Activated naive CD4-positive, alpha-beta T cell treated with anti-CD3 and anti-CD28 coated beads, Interleukin-2, amount 50 U/mL, for 72 hours (primary cell): ENCODE results near the gene ZNF474. TPM values are rescaled to one million over a fixed set of nuclear protein-coding genes. Genes with fewer than 3 reads are reported as not detected.

Source experiments
- ATAC-seq, 2 donors: fragments of 150-1000 bp; cut with Tn5 transposase; 2 replicates each; pipeline ENCODE4 v1.10.0; 2021; ENCODE audit warnings: mild to moderate bottlenecking in 2 of 2, moderate library complexity in 2 of 2
- DNase-seq, 2 donors: peaks; one replicate each; pipeline ENCODE4 v3.0.0; 2021 to 2022; ENCODE audit warnings: low spot score in 2 of 2
- H3K27ac Mint-ChIP-seq, 2 donors: one replicate each; pipeline ENCODE4 v1.8.0; 2022; ENCODE audit warnings: mild to moderate bottlenecking in 2 of 2, mixed read lengths in 2 of 2
- H3K36me3 Mint-ChIP-seq, 2 donors: one replicate each; pipeline ENCODE4 v1.8.0; 2022; ENCODE audit warnings: mixed read lengths in 2 of 2
- H3K9me3 Mint-ChIP-seq, 2 donors: one replicate each; pipeline ENCODE4 v1.8.0; 2022; ENCODE audit warnings: mixed read lengths in 2 of 2
- total RNA-seq, 2 donors: library from RNA; stranded (reverse); gene quantifications; one replicate each; pipeline ENCODE4 v1.2.3, GENCODE V29; 2022

The ZNF474 gene
- total RNA-seq, 2 donors from 2014 or later, result 0.12 TPM; not detected in 1

- ATAC-seq (no peak), DNase-seq (no peak)
- peaks cover 0 to 4% of the 10 kb centered on the region in 2 donors for H3K9me3 Mint-ChIP-seq
These were observed 34.7 kb downstream of the ZNF474 start for GRCh38 chr5:122164070-122164435.

DNA sequence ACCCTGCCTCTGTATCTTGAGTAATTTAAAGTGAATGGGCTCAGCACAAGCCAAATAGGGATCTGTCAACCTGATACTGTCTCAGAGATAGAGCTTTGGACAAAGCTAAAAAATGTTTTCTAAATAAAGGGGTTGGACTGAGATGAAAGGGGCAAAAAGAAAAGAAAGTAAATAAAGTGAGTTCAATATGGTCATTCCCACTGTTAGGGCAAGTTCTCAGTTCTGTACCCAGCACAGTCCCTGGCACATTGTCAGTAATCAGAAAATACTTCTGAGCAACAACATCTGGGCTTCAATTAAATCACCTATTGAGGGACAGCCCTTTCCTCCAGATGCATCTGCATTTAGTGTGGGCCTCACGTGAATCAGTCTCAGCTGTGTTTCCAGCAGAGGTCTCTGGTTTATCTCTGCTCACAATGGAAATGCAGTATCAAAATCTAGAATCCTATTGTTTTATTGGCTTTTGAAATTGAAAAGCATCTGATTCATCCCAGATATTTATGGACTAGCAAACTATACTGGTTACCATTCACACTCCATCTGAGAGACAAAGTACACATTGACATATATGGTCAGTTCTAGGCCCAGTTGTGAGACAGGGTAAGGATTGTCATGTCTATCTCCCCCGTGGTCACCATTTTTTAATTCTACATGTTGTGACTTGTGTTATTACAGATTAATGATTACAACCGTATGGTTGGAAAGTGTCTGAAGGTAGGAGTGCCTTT, 35.6 kb downstream of the ZNF474 start:
- Mint-ChIP-seq H3K27ac (no peak overlapping the region), H3K36me3 (peaks cover 0 to 4% of the 10 kb centered on the region in 2 donors), H3K9me3 (peaks cover 0 to 4% of the 10 kb centered on the region in 2 donors)
- no peak for DNase-seq
- no peak for ATAC-seq

More at GRCh38 chr5:122164070-122164435, 34.7 kb downstream of the ZNF474 start:
- Mint-ChIP-seq H3K27ac (no peak overlapping the region), H3K36me3 (peaks cover 0 to 4% of the 10 kb centered on the region in 2 donors)

GRCh38 chr5:122165559-122166078, 36.3 kb downstream of the ZNF474 start:
- DNase-seq, result no peak
- no peak for ATAC-seq
- Mint-ChIP-seq H3K27ac (no peak overlapping the region), H3K9me3 (peaks cover 0 to 4% of the 10 kb centered on the region in 2 donors), H3K36me3 (peaks cover 0 to 4% of the 10 kb centered on the region in 2 donors)

DNA sequence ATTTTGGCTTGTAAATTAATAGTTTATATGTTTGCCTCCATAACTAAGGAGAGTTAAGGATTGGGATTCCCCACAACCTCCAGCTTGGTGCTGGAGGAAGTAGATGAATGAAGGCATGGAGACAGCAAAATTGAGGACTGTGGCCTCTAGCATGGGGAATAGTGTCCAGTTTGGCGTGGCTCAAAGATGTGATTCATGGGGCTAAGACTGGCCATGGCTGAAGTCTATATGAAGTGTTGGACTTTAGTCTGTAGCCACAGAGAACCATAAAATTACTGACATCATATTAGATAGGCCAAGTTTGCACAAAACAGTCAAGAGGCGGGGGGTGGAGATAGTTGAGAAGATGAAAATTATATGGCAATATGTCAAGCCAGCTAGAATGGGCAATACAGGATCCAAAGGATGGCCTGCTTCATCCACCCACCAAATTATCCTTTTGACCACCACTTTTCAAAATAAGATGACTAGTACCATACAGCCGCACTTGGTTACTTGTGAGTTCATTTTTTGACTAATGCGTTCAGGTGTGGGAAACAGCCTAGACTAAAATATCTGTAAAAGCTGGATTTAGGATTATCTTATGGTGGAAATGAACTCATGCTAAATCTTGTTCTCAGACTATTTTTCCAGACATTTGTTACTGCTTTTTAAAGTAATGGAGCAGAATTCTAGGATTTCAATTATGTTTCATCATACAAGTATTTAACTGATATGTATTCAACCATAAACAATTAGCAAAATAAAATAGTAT, 40.2 kb downstream of the ZNF474 start:
- Mint-ChIP-seq H3K27ac (no peak overlapping the region), H3K9me3 (peaks cover 0 to 4% of the 10 kb centered on the region in 2 donors), H3K36me3 (peaks cover 0 to 4% of the 10 kb centered on the region in 2 donors)
- ATAC-seq (no peak), DNase-seq (no peak)

DNA sequence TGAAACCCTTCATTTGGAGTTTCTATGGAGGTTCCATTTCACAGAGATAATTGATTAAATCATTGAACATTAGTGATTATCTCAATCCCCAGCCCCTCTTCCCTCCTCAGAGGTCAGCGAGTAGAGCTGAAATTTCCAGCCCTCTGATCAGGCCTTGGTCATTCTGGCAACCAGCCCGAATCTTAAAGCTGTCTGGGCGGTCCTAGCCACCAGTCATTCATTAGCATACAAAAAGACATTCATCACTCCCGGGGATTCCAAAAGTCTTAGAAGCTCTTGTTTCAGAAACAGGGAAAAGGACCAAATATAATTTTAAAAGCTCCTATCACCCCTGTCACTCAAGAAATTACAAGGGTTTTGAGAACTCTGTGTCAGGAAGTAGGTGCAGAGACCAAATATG, 41.3 kb downstream of the ZNF474 start:
- Mint-ChIP-seq H3K36me3 (peaks cover 0 to 4% of the 10 kb centered on the region in 2 donors), H3K27ac (no peak overlapping the region), H3K9me3 (peaks cover 0 to 4% of the 10 kb centered on the region in 2 donors)
- ATAC-seq, result no peak
- DNase-seq, result no peak

GRCh38 chr5:122172207-122172606, 42.9 kb downstream of the ZNF474 start:
- Mint-ChIP-seq H3K9me3 (peaks cover 0 to 4% of the 10 kb centered on the region in 2 donors), H3K27ac (no peak overlapping the region), H3K36me3 (peaks cover 0 to 4% of the 10 kb centered on the region in 2 donors)
- no peak for ATAC-seq
- no peak for DNase-seq

GRCh38 chr5:122173474-122174415, 44.4 kb downstream of the ZNF474 start:
- peaks cover 0 to 2% of the 10 kb centered on the region in 2 donors for H3K9me3 Mint-ChIP-seq
- DNase-seq (no peak), ATAC-seq (no peak)
- peaks cover 0 to 2% of the 10 kb centered on the region in 2 donors for H3K36me3 Mint-ChIP-seq
- no peak overlapping the region for H3K27ac Mint-ChIP-seq

DNA sequence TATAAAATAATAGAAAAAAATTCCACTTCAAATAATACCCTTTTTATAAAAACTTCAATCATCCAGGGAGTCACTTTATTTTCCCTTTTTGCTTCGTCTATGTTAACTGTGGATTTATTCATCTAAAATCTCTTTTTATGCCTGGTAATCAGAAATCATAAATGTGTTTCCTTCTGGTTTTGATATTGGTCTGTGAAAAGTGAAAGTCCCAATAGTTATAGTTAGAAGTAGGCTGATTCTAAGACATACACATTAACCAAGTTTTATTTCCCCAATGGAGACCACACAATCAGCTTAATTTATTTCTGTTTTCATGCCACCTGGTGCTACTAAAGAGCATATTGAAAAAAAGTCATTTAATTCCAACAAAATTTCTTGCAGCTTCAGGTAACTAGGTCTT, 45.7 kb downstream of the ZNF474 start:
- no peaks in the 10 kb centered on the region for H3K36me3 Mint-ChIP-seq

DNA sequence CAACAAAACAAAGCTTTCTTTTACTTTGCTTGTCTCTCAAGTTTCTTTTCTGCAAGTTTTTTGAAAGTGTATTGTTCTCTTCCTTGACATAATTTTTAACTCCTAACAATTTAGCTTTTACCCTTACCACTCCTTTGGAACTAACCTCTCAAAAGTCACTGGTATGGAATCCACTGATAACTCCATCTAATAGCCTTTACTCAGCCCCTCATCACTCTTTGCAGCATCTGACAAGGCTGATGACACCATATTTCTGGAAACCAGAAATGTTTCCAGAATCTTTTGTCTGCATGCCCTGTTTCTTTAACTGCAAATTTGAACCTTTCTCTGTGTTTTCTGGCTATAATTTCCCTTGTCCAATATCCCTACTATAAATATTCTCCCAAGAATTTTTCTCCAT, 46.5 kb downstream of the ZNF474 start:
- no peak overlapping the region for H3K27ac Mint-ChIP-seq
- H3K9me3 Mint-ChIP-seq, result peaks cover 0 to 7% of the 10 kb centered on the region in 2 donors
- DNase-seq (no peak), ATAC-seq (no peak)
- H3K36me3 Mint-ChIP-seq, result no peaks in the 10 kb centered on the region

More for the DNA sequence above, 45.7 kb downstream of the ZNF474 start:
- Mint-ChIP-seq H3K9me3 (peaks cover 0 to 7% of the 10 kb centered on the region in 2 donors), H3K27ac (no peak overlapping the region)
- DNase-seq (no peak), ATAC-seq (no peak)

DNA sequence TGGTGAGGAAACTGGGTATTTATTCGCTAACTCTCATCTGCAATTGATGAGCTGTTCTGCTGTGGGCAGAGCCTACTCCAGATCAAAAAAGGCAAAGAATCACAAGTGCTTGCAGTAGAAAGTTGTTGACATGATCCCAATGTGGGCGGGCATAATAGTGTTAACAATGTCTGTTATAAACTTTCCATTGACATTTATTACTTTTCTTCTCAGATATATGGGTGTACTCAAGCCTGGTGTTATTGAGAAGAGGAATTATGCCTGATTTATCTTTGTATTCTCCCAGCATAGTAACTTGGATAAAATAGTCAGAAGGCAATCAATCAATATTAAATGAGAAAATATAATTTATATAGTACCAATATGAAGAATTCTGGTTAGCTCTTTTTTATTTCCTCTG, 47.8 kb downstream of the ZNF474 start:
- no peaks in the 10 kb centered on the region for H3K36me3 Mint-ChIP-seq
- H3K27ac Mint-ChIP-seq, result no peak overlapping the region
- DNase-seq, result no peak

DNA sequence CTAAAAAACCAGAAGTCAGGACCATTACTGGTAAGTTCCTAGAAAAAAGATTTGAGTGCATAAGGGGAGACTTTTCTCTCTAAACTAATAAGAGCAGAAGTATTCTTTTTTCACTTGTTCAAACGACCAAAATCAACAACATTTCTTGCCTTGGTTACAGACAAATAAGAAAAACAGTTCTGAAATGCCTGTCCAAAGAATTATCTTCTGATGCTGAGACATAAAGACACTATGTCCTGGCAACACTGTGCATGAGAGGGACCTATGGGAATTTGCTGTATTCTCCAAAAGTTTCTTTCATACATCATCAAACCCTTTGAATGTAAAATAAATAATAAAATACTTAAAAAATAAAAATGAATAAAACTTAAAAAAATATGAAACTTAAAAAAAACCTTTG, 50.4 kb downstream of the ZNF474 start:
- no peak for ATAC-seq
- no peak overlapping the region for H3K27ac Mint-ChIP-seq
- no peak for DNase-seq
- no peaks in the 10 kb centered on the region for H3K36me3 Mint-ChIP-seq
- peaks cover 0 to 7% of the 10 kb centered on the region in 2 donors for H3K9me3 Mint-ChIP-seq

More for the DNA sequence above, 47.8 kb downstream of the ZNF474 start:
- H3K9me3 Mint-ChIP-seq, result peaks cover 0 to 7% of the 10 kb centered on the region in 2 donors
- ATAC-seq, result no peak

GRCh38 chr5:122180146-122180712, 50.9 kb downstream of the ZNF474 start:
- ATAC-seq (no peak), DNase-seq (no peak)
- Mint-ChIP-seq H3K27ac (no peak overlapping the region), H3K9me3 (peaks cover 0 to 7% of the 10 kb centered on the region in 2 donors), H3K36me3 (no peaks in the 10 kb centered on the region)

DNA sequence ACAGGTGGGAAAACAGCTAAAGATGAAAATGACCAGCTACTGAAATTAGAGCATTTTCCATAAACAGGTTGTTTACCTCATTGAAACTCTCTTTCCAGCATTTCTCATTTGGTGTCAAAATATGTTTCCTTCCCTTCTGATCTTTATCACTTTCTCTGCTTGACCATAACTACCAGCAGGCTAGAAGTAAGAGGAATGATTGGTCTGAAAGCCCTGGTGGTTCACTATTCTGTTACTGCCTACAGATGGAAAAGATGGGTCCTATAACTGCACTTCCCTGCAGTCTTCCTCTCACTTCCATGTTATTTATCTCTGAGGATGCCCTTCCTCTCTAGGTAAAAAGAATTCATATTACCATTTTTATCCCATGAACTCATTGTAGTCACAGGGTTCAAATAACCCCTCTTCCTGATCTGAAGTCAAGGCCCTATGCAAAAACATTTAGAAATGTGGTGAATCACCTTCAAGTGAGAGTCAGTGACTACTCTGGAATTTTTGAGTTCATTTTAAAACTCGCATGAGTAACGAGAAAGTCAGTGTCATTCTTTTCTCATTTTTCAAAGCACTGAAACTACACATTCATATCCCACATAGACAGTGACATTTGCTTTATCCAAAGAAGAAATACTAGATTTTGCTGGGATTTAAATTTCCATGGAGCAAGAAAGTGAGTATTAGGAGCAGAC, 51.7 kb downstream of the ZNF474 start:
- Mint-ChIP-seq H3K36me3 (no peaks in the 10 kb centered on the region), H3K27ac (peak overlapping the region in 1 of 2 donors; percentile 33), H3K9me3 (peaks cover 3 to 7% of the 10 kb centered on the region in 2 donors)
- ATAC-seq (peak; percentile 81 to 91), DNase-seq (no peak)

DNA sequence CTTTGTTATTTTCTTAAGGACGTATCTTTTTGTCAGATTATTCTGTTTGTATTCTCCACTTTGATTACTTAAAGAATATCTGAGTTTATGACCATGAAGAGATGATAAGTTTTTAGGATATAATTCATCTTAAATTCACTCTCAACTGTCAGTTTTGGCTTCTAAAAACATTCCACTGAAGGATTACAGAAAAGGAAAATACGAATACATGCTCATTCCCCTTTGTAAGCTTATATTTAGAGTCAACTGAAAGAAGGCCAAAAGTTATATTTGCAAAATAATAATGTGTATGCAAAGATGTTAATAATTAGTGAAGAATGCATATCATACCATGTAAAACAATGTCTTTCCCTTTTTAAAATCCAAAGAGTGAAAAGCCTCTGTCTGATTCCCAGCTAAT, 52.5 kb downstream of the ZNF474 start:
- no peak for DNase-seq
- Mint-ChIP-seq H3K36me3 (no peaks in the 10 kb centered on the region), H3K27ac (no peak overlapping the region), H3K9me3 (peaks cover 3 to 7% of the 10 kb centered on the region in 2 donors)
- no peak for ATAC-seq

DNA sequence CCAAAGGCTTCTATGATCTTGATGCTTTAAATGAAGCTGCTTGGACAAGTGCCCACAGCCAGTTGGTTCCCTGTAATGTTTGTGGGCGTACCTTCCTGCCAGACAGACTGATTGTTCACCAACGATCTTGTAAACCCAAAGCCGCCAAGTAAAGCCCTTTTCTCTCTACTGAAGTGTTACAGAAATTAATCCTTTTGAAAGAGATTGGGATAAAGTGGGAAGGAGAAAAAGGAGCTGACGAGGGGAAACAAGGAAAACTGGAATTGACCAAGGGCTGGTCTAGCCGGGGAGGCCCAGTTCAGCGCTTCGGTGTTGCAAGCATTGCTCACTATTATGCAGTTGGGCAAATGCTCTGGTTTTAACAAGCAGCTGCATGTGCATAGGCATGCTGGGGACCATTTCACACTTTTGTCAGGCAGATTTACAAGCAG, 53.2 kb downstream of the ZNF474 start:
- DNase-seq (no peak), ATAC-seq (no peak)
- H3K27ac Mint-ChIP-seq, result peak overlapping the region in 1 of 2 donors; percentile 75
- no peaks in the 10 kb centered on the region for H3K36me3 Mint-ChIP-seq
- H3K9me3 Mint-ChIP-seq, result peaks cover 3 to 7% of the 10 kb centered on the region in 2 donors
